Breast epithelium (tissue), 3 donors: ENCODE data around the gene PPOX.

Experiments
- CTCF ChIP-seq, 3 donors: fragments of 450-650 bp; IDR thresholded peaks; one replicate each; pipeline ENCODE4 v1.5.1; 2016 to 2017; ENCODE audit warnings: antibody characterized with exemption in 3 of 3, mild to moderate bottlenecking in 3 of 3, moderate library complexity in 3 of 3
- POLR2A ChIP-seq: fragments of 450-650 bp; IDR thresholded peaks from one replicate; pipeline ENCODE4 v1.6.1; 2016; ENCODE audit warnings: antibody characterized with exemption, mild to moderate bottlenecking, moderate library complexity
- POLR2AphosphoS5 ChIP-seq, 3 donors: sonication (generic); formaldehyde crosslinking; IDR thresholded peaks; one replicate each; pipeline ENCODE4 v1.6.1; 2017; ENCODE audit warnings: antibody characterized with exemption in 3 of 3

DNA sequence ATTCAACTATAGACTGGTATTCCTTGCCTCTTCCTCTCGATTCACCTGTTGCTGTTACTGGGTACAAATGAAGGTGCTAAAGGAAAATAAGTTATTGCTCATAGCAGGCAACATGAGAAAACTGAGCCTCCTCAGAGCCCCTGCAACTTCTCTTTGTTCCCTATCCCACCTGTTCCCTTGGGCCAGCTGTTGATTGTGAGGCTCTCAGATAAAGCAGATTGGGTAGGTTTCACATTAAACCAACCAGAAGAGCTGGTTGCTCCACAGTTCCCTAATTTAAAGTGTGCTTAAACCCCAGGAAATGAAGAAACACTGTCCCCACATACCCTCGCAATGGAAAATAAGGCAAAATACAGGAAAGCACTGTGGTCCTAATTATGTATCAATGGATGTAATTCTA lies 38.6 kb upstream of the PPOX start:
- no peak for TF ChIP-seq POLR2A
- no peak for TF ChIP-seq CTCF (IDR thresholded peaks at IDR 0.05)
- TF ChIP-seq POLR2AphosphoS5 (IDR thresholded peaks at IDR 0.05): no peak
